Measurements from ENCODE around the gene DLG2.

DLG2 gene

DNA sequence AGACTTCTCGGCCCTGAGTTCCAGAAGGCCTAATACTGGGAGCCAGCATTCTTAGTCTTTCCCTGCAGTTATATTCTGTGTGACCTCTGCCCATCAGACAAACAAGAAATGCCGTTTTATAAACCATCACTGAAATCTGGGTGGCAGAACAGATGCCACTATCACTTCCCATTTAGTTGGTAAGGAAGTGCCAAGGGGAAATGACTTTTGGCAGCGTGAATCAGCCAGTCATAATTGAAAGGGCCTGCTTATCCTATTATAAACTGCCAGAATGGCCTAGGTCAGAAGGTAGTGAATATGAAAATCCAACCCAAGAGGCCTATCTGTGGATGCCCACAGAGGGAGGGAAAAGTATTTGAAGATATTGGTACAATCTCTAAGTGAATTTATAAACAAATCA is 1694.1 kb downstream of the DLG2 start:
- Histone ChIP-seq H3K9me3 (ENCODE audit: control extremely low read depth in 1 of 5, control insufficient read depth in 4 of 5, insufficient read depth in 2 of 5, low read depth in 1 of 5, low read length in 4 of 5) (no peaks in the 10 kb centered on the region), H3K4me3 (ENCODE audit: control insufficient read depth in 1 of 7, extremely low read depth in 1 of 7, insufficient read depth in 4 of 7, low read depth in 2 of 7, low read length in 6 of 7) (no peak overlapping the region), H3K27me3 (replicated peaks in 2 of 5; ENCODE audit: control insufficient read depth in 4 of 5, insufficient read depth in 5 of 5, low read length in 4 of 5) (no peaks in the 10 kb centered on the region), H3K27ac (ENCODE audit: insufficient read depth in 1 of 2, low read depth in 1 of 2, low read length in 2 of 2, poor library complexity in 1 of 2, severe bottlenecking in 2 of 2) (no peak overlapping the region), H3K4me1 (ENCODE audit: control extremely low read depth in 1 of 4, control insufficient read depth in 4 of 4, insufficient read depth in 4 of 4, low read length in 3 of 4) (peaks cover 0 to 5% (median 0%) of the 10 kb centered on the region in 4 experiments), H3K36me3 (ENCODE audit: control insufficient read depth in 4 of 4, insufficient read depth in 4 of 4, low read length in 3 of 4) (no peaks in the 10 kb centered on the region)
- POLR2A ChIA-PET = no interaction called here
- CTCF ChIA-PET = no interaction called here
- 31% methylated on average over 3 of the region's 3 CpGs for WGBS (ENCODE audit: insufficient coverage)
- peak in 1 of 3 donors; percentile 1 for DNase-seq

DNA sequence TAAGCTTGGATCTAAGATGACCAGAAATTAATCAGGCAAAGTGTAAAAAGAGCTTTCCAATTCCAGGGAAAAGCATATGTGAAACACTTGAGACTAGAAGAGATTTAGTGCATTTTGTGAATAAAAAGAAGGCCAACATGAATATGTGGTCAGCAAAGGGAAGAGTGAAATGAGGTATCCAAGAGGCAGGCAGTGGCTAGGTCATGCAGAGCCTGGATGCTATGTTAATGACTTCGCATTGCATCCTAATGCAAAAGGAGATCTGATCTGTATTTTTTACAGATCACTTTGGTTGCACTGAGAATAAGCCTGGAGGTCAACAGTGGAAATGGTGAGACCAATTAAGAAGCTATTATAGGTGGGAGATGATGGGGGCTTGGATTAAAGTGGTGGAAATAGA is 1699.7 kb downstream of the DLG2 start:
- Histone ChIP-seq H3K27me3 (replicated peaks in 2 of 5; ENCODE audit: control insufficient read depth in 4 of 5, insufficient read depth in 5 of 5, low read length in 4 of 5) (no peaks in the 10 kb centered on the region), H3K4me3 (ENCODE audit: control insufficient read depth in 1 of 7, extremely low read depth in 1 of 7, insufficient read depth in 4 of 7, low read depth in 2 of 7, low read length in 6 of 7) (no peak overlapping the region), H3K4me1 (ENCODE audit: control extremely low read depth in 1 of 4, control insufficient read depth in 4 of 4, insufficient read depth in 4 of 4, low read length in 3 of 4) (no peaks in the 10 kb centered on the region), H3K27ac (ENCODE audit: insufficient read depth in 1 of 2, low read depth in 1 of 2, low read length in 2 of 2, poor library complexity in 1 of 2, severe bottlenecking in 2 of 2) (no peak overlapping the region), H3K36me3 (ENCODE audit: control insufficient read depth in 4 of 4, insufficient read depth in 4 of 4, low read length in 3 of 4) (no peaks in the 10 kb centered on the region), H3K9me3 (ENCODE audit: control extremely low read depth in 1 of 5, control insufficient read depth in 4 of 5, insufficient read depth in 2 of 5, low read depth in 1 of 5, low read length in 4 of 5) (no peaks in the 10 kb centered on the region)
- ChIA-PET CTCF (no interaction called here), POLR2A (no interaction called here)
- 100% methylated on average over 1 of the region's 1 CpG for WGBS (ENCODE audit: insufficient coverage)
- DNase-seq = no peak

DNA sequence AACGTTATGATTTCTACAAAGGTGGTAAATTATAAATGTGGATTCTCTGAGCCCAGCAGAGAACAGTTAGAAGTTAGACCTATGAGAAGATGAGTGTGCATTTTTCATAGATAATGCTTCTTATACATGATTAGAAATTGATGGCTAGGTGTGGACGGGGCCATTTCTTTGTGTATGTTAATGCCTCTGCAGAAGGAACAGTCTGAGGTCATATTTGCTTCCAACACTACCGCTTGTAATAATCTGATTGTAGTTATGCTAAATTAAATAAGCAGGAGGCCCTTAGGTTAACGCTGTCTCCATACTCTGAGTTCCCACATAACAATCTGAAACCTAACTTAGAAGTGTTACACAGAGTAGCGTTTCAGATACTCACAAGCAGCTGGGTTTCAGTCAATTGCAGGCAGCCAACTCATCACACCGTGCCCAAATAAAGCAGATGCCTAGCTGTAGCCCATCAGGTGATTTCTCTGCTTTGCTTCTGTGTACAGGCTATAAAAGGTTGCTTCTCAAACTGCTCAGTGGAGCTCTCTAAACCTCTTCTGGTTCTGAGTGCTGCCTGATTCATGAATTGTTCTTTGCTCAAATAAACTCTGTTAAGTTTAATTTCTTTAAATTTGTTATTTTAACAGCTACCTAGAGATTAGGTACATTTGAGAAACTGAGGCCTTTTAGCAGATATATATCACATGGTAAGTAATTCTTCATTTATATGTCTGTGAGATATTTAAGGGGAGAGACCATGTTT is 1702.2 kb downstream of the DLG2 start:
- no peaks in the 10 kb centered on the region for H3K4me1 ChIP-seq (ENCODE audit: control extremely low read depth in 1 of 4, control insufficient read depth in 4 of 4, insufficient read depth in 4 of 4, low read length in 3 of 4)
- ChIA-PET CTCF (interaction anchor here (1.1 kb wide), 1 partner anchor 45 kb away, joined by 3 read pairs; no protein-coding TSS in a partner anchor), POLR2A (no interaction called here)
- DNase-seq = no peak
- H3K36me3 ChIP-seq (ENCODE audit: control insufficient read depth in 4 of 4, insufficient read depth in 4 of 4, low read length in 3 of 4) = no peaks in the 10 kb centered on the region
- no peaks in the 10 kb centered on the region for H3K9me3 ChIP-seq (ENCODE audit: control extremely low read depth in 1 of 5, control insufficient read depth in 4 of 5, insufficient read depth in 2 of 5, low read depth in 1 of 5, low read length in 4 of 5)
- WGBS (ENCODE audit: insufficient coverage) = 100% methylated on average over 3 of the region's 6 CpGs
- no peak overlapping the region for H3K27ac ChIP-seq (ENCODE audit: insufficient read depth in 1 of 2, low read depth in 1 of 2, low read length in 2 of 2, poor library complexity in 1 of 2, severe bottlenecking in 2 of 2)
- no peaks in the 10 kb centered on the region for H3K27me3 ChIP-seq (replicated peaks in 2 of 5; ENCODE audit: control insufficient read depth in 4 of 5, insufficient read depth in 5 of 5, low read length in 4 of 5)
- no peak overlapping the region for H3K4me3 ChIP-seq (ENCODE audit: control insufficient read depth in 1 of 7, extremely low read depth in 1 of 7, insufficient read depth in 4 of 7, low read depth in 2 of 7, low read length in 6 of 7)

DNA sequence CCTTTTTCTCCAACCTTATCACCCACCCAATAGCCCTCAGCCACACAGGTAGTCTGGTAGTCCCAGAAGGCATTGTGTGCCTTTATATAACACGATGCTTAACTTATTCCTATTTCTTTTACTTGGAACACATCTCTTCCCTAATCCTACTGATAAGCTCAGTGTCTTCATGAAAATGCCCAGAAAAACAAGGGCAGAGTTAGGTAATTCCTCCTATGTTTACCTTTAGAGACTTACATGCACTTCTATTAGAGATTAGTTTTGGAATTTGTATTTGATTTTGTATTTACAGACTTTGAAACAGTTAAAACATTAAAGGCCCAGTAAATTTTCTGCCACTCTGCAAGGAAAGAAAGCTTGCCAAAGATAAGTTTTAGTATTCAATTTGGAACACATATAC is 1703.2 kb downstream of the DLG2 start:
- Histone ChIP-seq H3K4me3 (ENCODE audit: control insufficient read depth in 1 of 7, extremely low read depth in 1 of 7, insufficient read depth in 4 of 7, low read depth in 2 of 7, low read length in 6 of 7) (no peak overlapping the region), H3K27me3 (replicated peaks in 2 of 5; ENCODE audit: control insufficient read depth in 4 of 5, insufficient read depth in 5 of 5, low read length in 4 of 5) (no peaks in the 10 kb centered on the region), H3K9me3 (ENCODE audit: control extremely low read depth in 1 of 5, control insufficient read depth in 4 of 5, insufficient read depth in 2 of 5, low read depth in 1 of 5, low read length in 4 of 5) (no peaks in the 10 kb centered on the region), H3K36me3 (ENCODE audit: control insufficient read depth in 4 of 4, insufficient read depth in 4 of 4, low read length in 3 of 4) (no peaks in the 10 kb centered on the region), H3K27ac (ENCODE audit: insufficient read depth in 1 of 2, low read depth in 1 of 2, low read length in 2 of 2, poor library complexity in 1 of 2, severe bottlenecking in 2 of 2) (no peak overlapping the region), H3K4me1 (ENCODE audit: control extremely low read depth in 1 of 4, control insufficient read depth in 4 of 4, insufficient read depth in 4 of 4, low read length in 3 of 4) (no peaks in the 10 kb centered on the region)
- ChIA-PET POLR2A (no interaction called here), CTCF (interaction anchor here (1.1 kb wide), 1 partner anchor 46 kb away, joined by 3 read pairs; no protein-coding TSS in a partner anchor)
- no peak for DNase-seq
- no CpG with 5 or more reads among the region's 1 CpG for WGBS (ENCODE audit: insufficient coverage)

DNA sequence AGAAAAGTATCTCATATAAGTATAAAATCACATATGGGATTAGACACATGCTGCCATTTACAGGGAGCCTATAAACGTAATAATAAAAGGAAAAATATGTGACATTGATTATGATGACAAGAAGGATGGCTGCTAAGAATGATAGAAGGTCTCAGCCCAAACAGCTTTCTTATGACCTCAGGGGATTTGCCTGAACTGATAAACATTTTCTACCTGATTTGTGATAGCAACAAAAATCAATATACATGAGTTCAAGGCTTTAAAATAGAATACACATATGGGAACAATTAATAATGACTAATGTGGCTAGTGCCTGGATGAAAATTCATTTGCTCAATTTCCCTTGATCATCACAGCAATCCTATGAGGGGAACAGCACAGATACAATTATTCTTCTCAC is 1704.2 kb downstream of the DLG2 start:
- H3K9me3 ChIP-seq (ENCODE audit: control extremely low read depth in 1 of 5, control insufficient read depth in 4 of 5, insufficient read depth in 2 of 5, low read depth in 1 of 5, low read length in 4 of 5) = no peaks in the 10 kb centered on the region
- ChIA-PET CTCF (no interaction called here), POLR2A (no interaction called here)
- 86% methylated on average over 1 of the region's 1 CpG for WGBS (ENCODE audit: insufficient coverage)
- no peak overlapping the region for H3K27ac ChIP-seq (ENCODE audit: insufficient read depth in 1 of 2, low read depth in 1 of 2, low read length in 2 of 2, poor library complexity in 1 of 2, severe bottlenecking in 2 of 2)
- no peaks in the 10 kb centered on the region for H3K4me1 ChIP-seq (ENCODE audit: control extremely low read depth in 1 of 4, control insufficient read depth in 4 of 4, insufficient read depth in 4 of 4, low read length in 3 of 4)
- no peak overlapping the region for H3K4me3 ChIP-seq (ENCODE audit: control insufficient read depth in 1 of 7, extremely low read depth in 1 of 7, insufficient read depth in 4 of 7, low read depth in 2 of 7, low read length in 6 of 7)
- H3K27me3 ChIP-seq (replicated peaks in 2 of 5; ENCODE audit: control insufficient read depth in 4 of 5, insufficient read depth in 5 of 5, low read length in 4 of 5) = no peaks in the 10 kb centered on the region
- no peak for DNase-seq
- no peaks in the 10 kb centered on the region for H3K36me3 ChIP-seq (ENCODE audit: control insufficient read depth in 4 of 4, insufficient read depth in 4 of 4, low read length in 3 of 4)

DNA sequence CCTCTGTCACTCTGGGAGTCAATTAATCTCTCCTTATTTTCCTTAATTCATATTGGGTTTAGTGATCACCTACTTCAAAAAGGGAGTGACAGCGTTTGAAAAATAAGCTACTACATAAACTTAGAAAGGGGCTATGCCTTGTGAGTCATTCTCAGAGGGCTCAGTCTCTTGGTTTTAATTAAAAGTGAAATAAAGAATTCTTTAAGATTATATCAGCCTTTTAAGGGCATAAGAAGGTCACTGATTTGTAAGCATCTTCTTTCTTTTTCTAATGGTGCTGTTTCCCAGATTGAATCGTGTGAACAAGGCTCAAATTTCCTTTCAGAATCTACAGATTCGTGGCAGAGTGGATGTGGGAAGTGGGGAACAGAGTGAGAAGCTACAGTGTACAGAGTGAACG is 1704.8 kb downstream of the DLG2 start:
- H3K36me3 ChIP-seq (ENCODE audit: control insufficient read depth in 4 of 4, insufficient read depth in 4 of 4, low read length in 3 of 4) = no peaks in the 10 kb centered on the region
- no peaks in the 10 kb centered on the region for H3K27me3 ChIP-seq (replicated peaks in 2 of 5; ENCODE audit: control insufficient read depth in 4 of 5, insufficient read depth in 5 of 5, low read length in 4 of 5)
- POLR2A ChIA-PET = no interaction called here
- no peak overlapping the region for H3K27ac ChIP-seq (ENCODE audit: insufficient read depth in 1 of 2, low read depth in 1 of 2, low read length in 2 of 2, poor library complexity in 1 of 2, severe bottlenecking in 2 of 2)
- CTCF ChIA-PET = no interaction called here
- 45% methylated on average over 2 of the region's 4 CpGs for WGBS (ENCODE audit: insufficient coverage)
- no peak for DNase-seq
- no peak overlapping the region for H3K4me3 ChIP-seq (ENCODE audit: control insufficient read depth in 1 of 7, extremely low read depth in 1 of 7, insufficient read depth in 4 of 7, low read depth in 2 of 7, low read length in 6 of 7)
- H3K4me1 ChIP-seq (ENCODE audit: control extremely low read depth in 1 of 4, control insufficient read depth in 4 of 4, insufficient read depth in 4 of 4, low read length in 3 of 4) = no peaks in the 10 kb centered on the region
- H3K9me3 ChIP-seq (ENCODE audit: control extremely low read depth in 1 of 5, control insufficient read depth in 4 of 5, insufficient read depth in 2 of 5, low read depth in 1 of 5, low read length in 4 of 5) = no peaks in the 10 kb centered on the region

DNA sequence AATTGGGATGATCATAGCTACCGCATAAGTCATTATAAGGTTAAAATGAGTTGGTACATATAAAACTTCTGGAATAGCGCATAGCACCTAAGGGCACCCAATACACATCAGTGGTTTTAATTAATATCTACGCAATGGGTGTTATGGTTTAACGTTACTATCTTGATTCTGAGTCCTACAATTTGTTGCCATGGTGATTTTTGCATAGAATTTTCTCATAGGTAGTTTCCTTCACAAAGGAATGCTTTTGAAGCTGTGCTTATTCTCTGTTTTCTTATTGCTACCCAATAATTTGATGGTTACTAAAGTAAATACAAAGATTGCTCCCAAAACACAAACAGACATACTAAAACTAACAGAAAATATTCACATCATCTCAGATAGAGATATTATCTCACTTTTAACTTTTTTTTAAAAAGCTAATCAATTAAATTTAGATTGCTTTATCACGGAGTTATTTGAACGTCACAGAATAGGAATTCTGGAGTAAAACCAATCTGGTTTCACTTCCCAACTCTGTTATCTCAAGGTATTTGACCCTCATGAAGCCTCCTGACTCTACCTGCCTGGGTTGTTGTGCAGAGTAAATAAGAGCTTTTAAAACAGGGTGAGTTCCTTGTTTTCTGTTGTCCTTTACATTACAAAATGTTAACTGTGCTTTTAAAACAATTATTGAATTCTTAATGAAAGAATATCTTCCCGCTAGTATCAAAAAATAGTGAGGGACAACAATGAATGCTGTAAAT is 1705.5 kb downstream of the DLG2 start:
- POLR2A ChIA-PET = no interaction called here
- H3K27ac ChIP-seq (ENCODE audit: insufficient read depth in 1 of 2, low read depth in 1 of 2, low read length in 2 of 2, poor library complexity in 1 of 2, severe bottlenecking in 2 of 2) = no peak overlapping the region
- no peaks in the 10 kb centered on the region for H3K4me1 ChIP-seq (ENCODE audit: control extremely low read depth in 1 of 4, control insufficient read depth in 4 of 4, insufficient read depth in 4 of 4, low read length in 3 of 4)
- DNase-seq = no peak
- CTCF ChIA-PET = no interaction called here
- no peaks in the 10 kb centered on the region for H3K9me3 ChIP-seq (ENCODE audit: control extremely low read depth in 1 of 5, control insufficient read depth in 4 of 5, insufficient read depth in 2 of 5, low read depth in 1 of 5, low read length in 4 of 5)
- H3K36me3 ChIP-seq (ENCODE audit: control insufficient read depth in 4 of 4, insufficient read depth in 4 of 4, low read length in 3 of 4) = no peaks in the 10 kb centered on the region
- no peaks in the 10 kb centered on the region for H3K27me3 ChIP-seq (replicated peaks in 2 of 5; ENCODE audit: control insufficient read depth in 4 of 5, insufficient read depth in 5 of 5, low read length in 4 of 5)
- H3K4me3 ChIP-seq (ENCODE audit: control insufficient read depth in 1 of 7, extremely low read depth in 1 of 7, insufficient read depth in 4 of 7, low read depth in 2 of 7, low read length in 6 of 7) = no peak overlapping the region
- 91% methylated on average over 3 of the region's 7 CpGs for WGBS (ENCODE audit: insufficient coverage)

Data from common myeloid progenitor, CD34-positive (primary cell).